Mucosa of rectum (tissue), 2 donors: ENCODE results near the gene TCF4.
A peak's percentile ranks its signal among the peaks of the same experiment; 100 is the strongest.

Experiments used
- H3K27ac ChIP-seq, 2 donors: one replicate each; pipeline ENCODE4 v1.7.0; 2013; ENCODE audit warnings: inconsistent platforms in 2 of 2, low read depth in 2 of 2, low read length in 2 of 2
- H3K27me3 ChIP-seq, 2 donors: one replicate each; pipeline ENCODE4 v1.7.0; 2013; ENCODE audit warnings: low read length in 2 of 2; ENCODE audit not compliant: control insufficient read depth in 2 of 2, insufficient read depth in 2 of 2
- H3K36me3 ChIP-seq, 2 donors: one replicate each; pipeline ENCODE4 v1.7.0; 2013; ENCODE audit warnings: low read length in 2 of 2; ENCODE audit not compliant: control insufficient read depth in 2 of 2, insufficient read depth in 2 of 2
- H3K4me1 ChIP-seq, 2 donors: one replicate each; pipeline ENCODE4 v1.7.0; 2013; ENCODE audit warnings: low read length in 2 of 2, mild to moderate bottlenecking in 1 of 2; ENCODE audit not compliant: control insufficient read depth in 2 of 2, insufficient read depth in 2 of 2
- H3K4me3 ChIP-seq, 2 donors: one replicate each; pipeline ENCODE4 v1.7.0; 2013; ENCODE audit warnings: low read length in 2 of 2
- H3K9ac ChIP-seq, 2 donors: one replicate each; pipeline ENCODE4 v1.7.0; 2013; ENCODE audit warnings: low read length in 2 of 2, low read depth in 1 of 2, mild to moderate bottlenecking in 1 of 2
- H3K9me3 ChIP-seq, 2 donors: one replicate each; pipeline ENCODE4 v1.7.0; 2013; ENCODE audit warnings: low read length in 2 of 2; ENCODE audit not compliant: control insufficient read depth in 2 of 2
- donor health status: healthy.
- donor health status: Normal muscosa, but diverticular disease.

Gene TCF4

GRCh38 chr18:55420665-55421307, 167.2 kb downstream of the TCF4 start:
- no peaks in the 10 kb centered on the region for H3K27me3 ChIP-seq
- H3K4me1 ChIP-seq = no peaks in the 10 kb centered on the region
- H3K9me3 ChIP-seq = no peaks in the 10 kb centered on the region
- H3K9ac ChIP-seq = peak overlapping the region in 1 of 2 donors; percentile 26
- H3K27ac ChIP-seq = peak overlapping the region; percentile 29 to 57
- H3K36me3 ChIP-seq = no peaks in the 10 kb centered on the region
- peak overlapping the region in 1 of 2 donors; percentile 14 for H3K4me3 ChIP-seq

GRCh38 chr18:55419947-55420664, 167.9 kb downstream of the TCF4 start:
- H3K9ac ChIP-seq = no peak overlapping the region
- no peaks in the 10 kb centered on the region for H3K9me3 ChIP-seq
- H3K27me3 ChIP-seq = no peaks in the 10 kb centered on the region
- peak overlapping the region; percentile 29 to 57 for H3K27ac ChIP-seq
- H3K36me3 ChIP-seq = no peaks in the 10 kb centered on the region
- peak overlapping the region in 1 of 2 donors; percentile 4 for H3K4me3 ChIP-seq
- no peaks in the 10 kb centered on the region for H3K4me1 ChIP-seq

GRCh38 chr18:55419132-55419946, 168.7 kb downstream of the TCF4 start:
- H3K4me3 ChIP-seq = no peak overlapping the region
- no peaks in the 10 kb centered on the region for H3K36me3 ChIP-seq
- peak overlapping the region in 1 of 2 donors; percentile 57 for H3K27ac ChIP-seq
- no peaks in the 10 kb centered on the region for H3K4me1 ChIP-seq
- no peak overlapping the region for H3K9ac ChIP-seq
- H3K9me3 ChIP-seq = no peaks in the 10 kb centered on the region
- no peaks in the 10 kb centered on the region for H3K27me3 ChIP-seq

GRCh38 chr18:55418439-55418838, 169.6 kb downstream of the TCF4 start:
- Histone ChIP-seq H3K9me3 (no peaks in the 10 kb centered on the region), H3K27me3 (no peaks in the 10 kb centered on the region), H3K4me1 (no peaks in the 10 kb centered on the region), H3K9ac (no peak overlapping the region), H3K36me3 (no peaks in the 10 kb centered on the region), H3K27ac (no peak overlapping the region), H3K4me3 (no peak overlapping the region)

DNA sequence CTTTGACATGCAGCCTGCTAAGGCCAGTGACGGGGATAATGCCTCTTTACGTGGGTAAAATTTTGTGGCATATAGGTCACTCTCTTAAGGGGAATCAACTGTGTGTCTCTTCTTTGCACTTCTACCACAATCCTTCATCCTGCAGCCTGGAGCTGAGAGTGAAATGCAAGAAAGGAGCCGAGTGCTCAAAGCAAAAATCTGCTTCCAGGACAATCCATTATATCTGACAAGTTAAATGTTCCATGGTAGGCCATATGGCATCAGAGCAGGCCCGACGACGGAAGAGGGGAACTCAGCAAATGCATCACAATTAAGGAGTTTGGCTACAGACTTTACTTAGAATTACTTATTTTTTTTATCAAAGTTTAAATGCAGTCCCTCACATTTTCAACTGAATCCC, 171.2 kb downstream of the TCF4 start:
- no peak overlapping the region for H3K27ac ChIP-seq
- no peaks in the 10 kb centered on the region for H3K36me3 ChIP-seq
- H3K9ac ChIP-seq = no peak overlapping the region
- H3K9me3 ChIP-seq = no peaks in the 10 kb centered on the region
- H3K27me3 ChIP-seq = no peaks in the 10 kb centered on the region
- H3K4me3 ChIP-seq = no peak overlapping the region
- H3K4me1 ChIP-seq = no peaks in the 10 kb centered on the region

- Histone ChIP-seq H3K4me1 (no peaks in the 10 kb centered on the region), H3K36me3 (no peaks in the 10 kb centered on the region), H3K27me3 (no peaks in the 10 kb centered on the region), H3K9me3 (no peaks in the 10 kb centered on the region), H3K27ac (no peak overlapping the region), H3K4me3 (no peak overlapping the region), H3K9ac (no peak overlapping the region)
Observed at GRCh38 chr18:55415258-55415871, 172.6 kb downstream of the TCF4 start.

DNA sequence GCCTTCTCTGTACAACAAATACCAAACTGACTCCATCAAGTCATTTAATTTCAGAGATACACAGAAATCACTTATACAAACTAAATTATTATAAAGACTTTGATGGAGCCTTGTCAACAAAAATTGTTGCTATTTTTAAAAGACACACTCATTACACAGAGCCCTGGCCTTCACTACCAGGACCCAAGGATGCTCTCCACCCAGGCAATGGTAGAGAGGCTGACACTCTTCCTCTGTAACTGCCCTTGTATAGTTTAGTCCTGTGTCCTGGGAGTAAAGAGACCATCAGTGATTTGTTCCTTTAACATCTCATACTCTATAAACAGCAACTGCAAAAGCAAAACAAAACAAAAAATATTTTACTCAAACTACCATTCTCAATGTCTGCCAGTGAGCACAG, 173.5 kb downstream of the TCF4 start:
- no peaks in the 10 kb centered on the region for H3K4me1 ChIP-seq
- no peaks in the 10 kb centered on the region for H3K9me3 ChIP-seq
- no peaks in the 10 kb centered on the region for H3K27me3 ChIP-seq
- H3K27ac ChIP-seq = no peak overlapping the region
- no peak overlapping the region for H3K4me3 ChIP-seq
- no peak overlapping the region for H3K9ac ChIP-seq
- H3K36me3 ChIP-seq = no peaks in the 10 kb centered on the region

- no peak overlapping the region for H3K4me3 ChIP-seq
- H3K9ac ChIP-seq = no peak overlapping the region
- no peak overlapping the region for H3K27ac ChIP-seq
- no peaks in the 10 kb centered on the region for H3K36me3 ChIP-seq
- H3K27me3 ChIP-seq = no peaks in the 10 kb centered on the region
- no peaks in the 10 kb centered on the region for H3K4me1 ChIP-seq
- no peaks in the 10 kb centered on the region for H3K9me3 ChIP-seq
Observed at GRCh38 chr18:55413474-55413873, 174.5 kb downstream of the TCF4 start.

DNA sequence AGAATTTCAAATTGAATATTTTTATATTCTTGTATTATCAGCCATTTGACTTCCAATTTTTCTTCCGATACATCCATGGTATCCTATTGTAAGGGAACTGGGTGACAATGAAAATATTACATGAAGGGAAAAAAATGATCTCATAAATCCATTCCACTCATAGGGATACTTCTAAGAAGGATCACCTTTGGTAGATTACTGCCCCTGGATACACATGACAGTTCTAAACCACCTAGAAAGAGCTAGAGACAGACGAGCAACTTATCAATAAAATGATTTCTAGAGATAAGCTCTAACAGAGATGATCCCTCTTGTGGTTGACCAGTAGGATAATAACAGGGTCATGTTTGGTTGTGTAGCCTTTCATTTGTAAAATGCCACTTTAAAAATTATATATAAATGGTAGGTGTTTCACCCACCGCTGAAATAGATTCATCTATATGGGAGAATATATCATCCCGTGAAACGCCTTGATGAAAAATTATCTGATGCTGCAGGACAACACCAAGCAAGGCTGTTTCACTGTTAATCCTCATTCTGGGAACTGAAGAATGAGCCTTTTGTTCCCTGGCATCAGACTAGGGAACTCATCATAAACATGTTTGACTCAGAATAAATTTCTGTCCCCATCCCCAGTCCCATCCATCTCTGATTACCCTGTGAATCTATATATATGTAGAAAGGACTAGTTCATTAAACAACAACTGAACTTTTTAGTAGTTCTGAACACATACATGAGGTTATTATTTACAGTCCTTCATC, 180.0 kb downstream of the TCF4 start:
- H3K4me3 ChIP-seq = no peak overlapping the region
- no peaks in the 10 kb centered on the region for H3K27me3 ChIP-seq
- H3K9me3 ChIP-seq = no peaks in the 10 kb centered on the region
- H3K36me3 ChIP-seq = no peaks in the 10 kb centered on the region
- no peaks in the 10 kb centered on the region for H3K4me1 ChIP-seq
- H3K27ac ChIP-seq = no peak overlapping the region
- H3K9ac ChIP-seq = no peak overlapping the region
